Posterior vena cava (tissue), 2 donors: ENCODE measurements around the gene DNAH11. TPM values are rescaled to one million over a fixed set of nuclear protein-coding genes. Genes with fewer than 3 reads are reported as not detected.
"Not testable (repeated sequence)": the region's sequence is repeated elsewhere in the genome, so short reads cannot be mapped to it uniquely, and the experiment has no call there.

Experiments
- DNase-seq: peaks from one replicate; pipeline ENCODE4 v3.0.0-alpha.2; 2020; ENCODE audit warnings: low spot score
- intact Hi-C, 2 donors: fragments of 100-400 bp; cut with DNase I; formaldehyde crosslinking; loops; one replicate each; pipeline versions ENCODE4 v1.14.1 to v1.14.2; 2022 to 2023
- total RNA-seq, 2 donors: library from RNA; stranded (reverse); fragmentation: NEBNext Ultra II Directional; extraction: Animal tissue kit (Norgen Biotek cat#: 25700); gene quantifications; one replicate each; pipeline ENCODE4 v1.2.1, GENCODE V29; 2021
- donor health status: DM: yes; HTN: yes; CAD: no.
- donor health status: DM: yes; HTN: yes; CAD: no.

DNAH11 gene
- total RNA-seq, 2 donors from 2014 or later, result 0.51 to 0.81 TPM

- intact Hi-C loops, result no loop called here
These were observed 132.4 kb downstream of the DNAH11 start for GRCh38 chr7:21675255-21675654.

GRCh38 chr7:21690705-21691104 lies 147.9 kb downstream of the DNAH11 start:
- intact Hi-C loops, result no loop called here
- no peak for DNase-seq

More at GRCh38 chr7:21675255-21675654, 132.4 kb downstream of the DNAH11 start:
- DNase-seq, result no peak

- intact Hi-C loops, DNase-seq: not testable (repeated sequence)
These were observed 148.3 kb downstream of the DNAH11 start for GRCh38 chr7:21691146-21691545.

- DNase-seq, result not testable (repeated sequence)
These were observed 157.7 kb downstream of the DNAH11 start for GRCh38 chr7:21700587-21700986.

GRCh38 chr7:21702303-21702702 lies 159.5 kb downstream of the DNAH11 start:
- intact Hi-C loops, result no loop called here
- no peak for DNase-seq

More at GRCh38 chr7:21700587-21700986, 157.7 kb downstream of the DNAH11 start:
- intact Hi-C loops, result not testable (repeated sequence)

GRCh38 chr7:21704359-21704758 lies 161.5 kb downstream of the DNAH11 start:
- intact Hi-C loops, result no loop called here

GRCh38 chr7:21706131-21706530 lies 163.3 kb downstream of the DNAH11 start:
- DNase-seq, result no peak

More at GRCh38 chr7:21704359-21704758, 161.5 kb downstream of the DNAH11 start:
- no peak for DNase-seq

GRCh38 chr7:21707566-21707965 lies 164.7 kb downstream of the DNAH11 start:
- intact Hi-C loops, result no loop called here
- DNase-seq, result no peak

More at GRCh38 chr7:21706131-21706530, 163.3 kb downstream of the DNAH11 start:
- intact Hi-C loops, result no loop called here

- no peak for DNase-seq
- intact Hi-C loops, result no loop called here
These were observed 165.3 kb downstream of the DNAH11 start for GRCh38 chr7:21708096-21708495.

GRCh38 chr7:21717323-21717722 lies 174.5 kb downstream of the DNAH11 start:
- intact Hi-C loops, result no loop called here
- DNase-seq, result no peak

GRCh38 chr7:21718391-21718790 lies 175.6 kb downstream of the DNAH11 start:
- intact Hi-C loops, result loop anchor here in 1 of 2 donors (1.0 kb wide), 1 partner anchor 25 kb away; no protein-coding TSS in a partner anchor
- no peak for DNase-seq

GRCh38 chr7:21719846-21720245 lies 177.0 kb downstream of the DNAH11 start:
- intact Hi-C loops, result no loop called here
- no peak for DNase-seq

GRCh38 chr7:21722371-21722770 lies 179.5 kb downstream of the DNAH11 start:
- intact Hi-C loops, result no loop called here
- no peak for DNase-seq

- DNase-seq, result no peak
- intact Hi-C loops, result no loop called here
These were observed 181.7 kb downstream of the DNAH11 start for GRCh38 chr7:21724562-21724961.

GRCh38 chr7:21730399-21730798 lies 187.6 kb downstream of the DNAH11 start:
- intact Hi-C loops, result no loop called here
- no peak for DNase-seq

GRCh38 chr7:21731977-21732376 lies 189.1 kb downstream of the DNAH11 start:
- no peak for DNase-seq
- intact Hi-C loops, result no loop called here

- DNase-seq, intact Hi-C loops: not testable (repeated sequence)
These were observed 190.1 kb downstream of the DNAH11 start for GRCh38 chr7:21732956-21733355.

- no peak for DNase-seq
- intact Hi-C loops, result no loop called here
These were observed 191.0 kb downstream of the DNAH11 start for GRCh38 chr7:21733837-21734236.

GRCh38 chr7:21743493-21743892 lies 200.7 kb downstream of the DNAH11 start:
- intact Hi-C loops, result loop anchor here in 1 of 2 donors (1.0 kb wide), 1 partner anchor 25 kb away; no protein-coding TSS in a partner anchor
- no peak for DNase-seq

GRCh38 chr7:21746949-21747348 lies 204.1 kb downstream of the DNAH11 start:
- no peak for DNase-seq
- intact Hi-C loops, result no loop called here

- intact Hi-C loops, result no loop called here
- no peak for DNase-seq
These were observed 205.0 kb downstream of the DNAH11 start for GRCh38 chr7:21747806-21748205.

- intact Hi-C loops, result no loop called here
- no peak for DNase-seq
These were observed 206.5 kb downstream of the DNAH11 start for GRCh38 chr7:21749378-21749777.
